B cell (primary cell): Measurements from ENCODE around the gene GRAMD1C. TPM values are rescaled to one million over a fixed set of nuclear protein-coding genes. Genes with fewer than 3 reads are reported as not detected.

Source experiments
- ATAC-seq: fragments of 200-7000 bp; cut with Tn5 transposase; one replicate; pipeline ENCODE4 v1.10.0; 2021; ENCODE audit warnings: low read depth, mild to moderate bottlenecking, moderate number of reproducible peaks, moderate library complexity
- CTCF ChIA-PET: fragments of 350-600 bp; sonication (Branson Sonifier 250); formaldehyde crosslinking; loops from one replicate; lab custom pipeline; 2021; ENCODE audit warnings: antibody characterized with exemption, inconsistent platforms; lab: Charles Lee
- POLR2A ChIA-PET: fragments of 350-600 bp; sonication (Branson Sonifier 250); formaldehyde crosslinking; loops from one replicate; lab custom pipeline; 2021; ENCODE audit warnings: antibody characterized with exemption; lab: Charles Lee
- DNase-seq: peaks from one replicate; pipeline ENCODE4 v3.0.0; 2013
- H2AFZ ChIP-seq: 2 replicates; pipeline ENCODE4 v1.6.1; 2012; ENCODE audit warnings: mild to moderate bottlenecking, low read depth, low read length; ENCODE audit not compliant: insufficient read depth, poor library complexity, severe bottlenecking
- H3K27ac ChIP-seq, 2 donors: 1 replicate in 1 of 2; 2 replicates in 1 of 2; pipeline ENCODE4 v1.5.1; 2012 to 2013; ENCODE audit warnings: low read length in 2 of 2, mild to moderate bottlenecking in 2 of 2, moderate library complexity in 1 of 2
- H3K27me3 ChIP-seq, 4 experiments: fragments of 200-600 bp in 1 of 4; sonication (generic) in 1 of 4; replicated peaks in 1 of 4; 1 replicate in 2 of 4; 2 replicates in 2 of 4; pipeline versions ENCODE4 v1.6.1 to v1.7.0; 2013 to 2016; ENCODE audit warnings: low read length in 3 of 4, mild to moderate bottlenecking in 2 of 4, mixed read lengths in 1 of 4, moderate library complexity in 1 of 4; ENCODE audit not compliant: insufficient read depth in 4 of 4, control insufficient read depth in 3 of 4; ENCODE audit errors: control extremely low read depth in 1 of 4
- H3K36me3 ChIP-seq, 2 experiments: replicated peaks in 1 of 2; 1 replicate in 1 of 2; 2 replicates in 1 of 2; pipeline versions ENCODE4 v1.6.1 to v1.7.1; 2013; ENCODE audit warnings: low read length in 1 of 2; ENCODE audit not compliant: insufficient read depth in 2 of 2, control insufficient read depth in 1 of 2; ENCODE audit errors: control extremely low read depth in 1 of 2, extremely low read depth in 1 of 2
- H3K4me1 ChIP-seq, 2 donors: fragments of 200-600 bp in 1 of 2; sonication (generic) in 1 of 2; 1 replicate in 1 of 2; 2 replicates in 1 of 2; pipeline versions ENCODE4 v1.5.1 to v1.6.1; 2013 to 2017; ENCODE audit warnings: low read length in 2 of 2; ENCODE audit not compliant: control insufficient read depth in 2 of 2, insufficient read depth in 2 of 2
- H3K4me2 ChIP-seq: replicated peaks from 2 replicates; pipeline ENCODE3; 2012; ENCODE audit warnings: mild to moderate bottlenecking, low read depth, low read length; ENCODE audit not compliant: poor library complexity, severe bottlenecking
- H3K4me3 ChIP-seq, 5 experiments: fragments of 200-600 bp in 1 of 5; sonication (generic) in 1 of 5; 1 replicate in 3 of 5; 2 replicates in 2 of 5; pipeline versions ENCODE4 v1.5.1 to v1.7.0; 2011 to 2016; ENCODE audit warnings: low read length in 4 of 5, mild to moderate bottlenecking in 4 of 5, low read depth in 2 of 5, control low read depth in 1 of 5, moderate library complexity in 1 of 5; ENCODE audit not compliant: insufficient read depth in 1 of 5; ENCODE audit errors: control extremely low read depth in 1 of 5, extremely low read depth in 1 of 5
- H3K79me2 ChIP-seq: fragments of 200-600 bp; sonication (generic); one replicate; pipeline ENCODE4 v1.6.0; 2016; ENCODE audit warnings: low read length; ENCODE audit not compliant: control insufficient read depth, insufficient read depth
- H3K9ac ChIP-seq: fragments of 200-600 bp; sonication (generic); 2 replicates; pipeline ENCODE4 v1.6.1; 2017; ENCODE audit warnings: mild to moderate bottlenecking, low read length, moderate library complexity
- H3K9me3 ChIP-seq, 3 donors: one replicate each; pipeline versions ENCODE4 v1.6.1 to v1.7.1; 2013; ENCODE audit warnings: low read length in 2 of 3; ENCODE audit not compliant: control insufficient read depth in 2 of 3, insufficient read depth in 1 of 3; ENCODE audit errors: control extremely low read depth in 1 of 3
- H4K20me1 ChIP-seq: 2 replicates; pipeline ENCODE4 v1.6.0; 2012; ENCODE audit warnings: mild to moderate bottlenecking, low read length; ENCODE audit not compliant: insufficient read depth, control insufficient read depth, poor library complexity, severe bottlenecking
- H3K27ac Mint-ChIP-seq: one replicate; pipeline ENCODE4 v1.8.0; 2021; ENCODE audit warnings: mixed read lengths
- H3K27me3 Mint-ChIP-seq: one replicate; pipeline ENCODE4 v1.8.0; 2021; ENCODE audit warnings: mixed read lengths
- H3K4me1 Mint-ChIP-seq: one replicate; pipeline ENCODE4 v1.8.0; 2021; ENCODE audit warnings: mixed read lengths
- H3K4me3 Mint-ChIP-seq: one replicate; pipeline ENCODE4 v1.8.0; 2021; ENCODE audit warnings: mixed read lengths
- H3K9me3 Mint-ChIP-seq: one replicate; pipeline ENCODE4 v1.8.0; 2022; ENCODE audit warnings: mixed read lengths; ENCODE audit not compliant: insufficient read depth
- CTCF ChIP-seq: fragments of 200-600 bp; IDR thresholded peaks from one replicate; pipeline ENCODE4 v1.8.0; 2022; ENCODE audit warnings: antibody characterized with exemption, mild to moderate bottlenecking
- EZH2 ChIP-seq: IDR thresholded peaks from 2 replicates; pipeline ENCODE4 v1.6.1; 2012; ENCODE audit warnings: borderline replicate concordance, low read depth, mild to moderate bottlenecking, moderate library complexity, low read length; ENCODE audit not compliant: insufficient read depth, poor library complexity, severe bottlenecking
- WGBS: methylation state at CpG from one replicate; pipeline ENCODE4 v1.1.5; 2013; ENCODE audit warnings: missing lambda C conversion rate; ENCODE audit not compliant: insufficient coverage; 5-methylcytosine and 5-hydroxymethylcytosine counted together
- intact Hi-C: fragments of 100-400 bp; cut with micrococcal nuclease; formaldehyde crosslinking; loops from one replicate; pipeline ENCODE4 v1.10.0; 2022
- polyA plus RNA-seq: library from polyadenylated mRNA; depleted of rRNA; stranded (reverse); fragments of >200 nt; gene quantifications from 2 replicates; pipeline ENCODE4 v1.2.3, GENCODE V29; 2012
- total RNA-seq, 2 donors: library from RNA; stranded (reverse); fragments of 120-200 nt in 1 of 2; gene quantifications; 1 replicate in 1 of 2; 2 replicates in 1 of 2; pipeline versions ENCODE4 v1.2.3 to v1.2.4, GENCODE V29; 2013 to 2022

Gene GRAMD1C
- total and polyA plus RNA-seq, 2 donors (not counting 1 experiment from before 2014, with no cell fraction given), result 8.5 to 47.1 TPM

- H3K4me2 ChIP-seq, result no peak overlapping the region
- no peaks in the 10 kb centered on the region for H3K27me3 ChIP-seq
- H3K4me3 Mint-ChIP-seq, result no peak overlapping the region
- no peak for TF ChIP-seq EZH2
- no peak for TF ChIP-seq CTCF
- no peaks in the 10 kb centered on the region for H3K9me3 Mint-ChIP-seq
- no peaks in the 10 kb centered on the region for H4K20me1 ChIP-seq
- ChIA-PET CTCF (interaction anchor here (1.1 to 1.6 kb wide), 3 partner anchors 18 to 159 kb away, joined by 3 to 4 read pairs (median 3); no protein-coding TSS in a partner anchor), POLR2A (no interaction called here)
- ATAC-seq (no peak), DNase-seq (no peak)
- no peaks in the 10 kb centered on the region for H3K4me1 ChIP-seq
- no peaks in the 10 kb centered on the region for H3K27me3 Mint-ChIP-seq
- H2AFZ ChIP-seq, result no peak overlapping the region
- H3K79me2 ChIP-seq, result no peaks in the 10 kb centered on the region
- H3K27ac Mint-ChIP-seq, result no peak overlapping the region
- H3K4me3 ChIP-seq, result no peak overlapping the region
- no peak overlapping the region for H3K9ac ChIP-seq
- intact Hi-C loops, result no loop called here
- no peaks in the 10 kb centered on the region for H3K9me3 ChIP-seq
- 95% methylated on average over 4 of the region's 4 CpGs for WGBS
- H3K36me3 ChIP-seq, result no peaks in the 10 kb centered on the region
- no peak overlapping the region for H3K27ac ChIP-seq
- H3K4me1 Mint-ChIP-seq, result peaks cover 6% of the 10 kb centered on the region
Measured at GRCh38 chr3:113894927-113895326, 56.3 kb downstream of the GRAMD1C start.

GRCh38 chr3:113895964-113896363 lies 57.4 kb downstream of the GRAMD1C start:
- no peaks in the 10 kb centered on the region for H3K36me3 ChIP-seq
- H3K27ac ChIP-seq, result no peak overlapping the region
- no peak overlapping the region for H3K4me3 ChIP-seq
- Mint-ChIP-seq H3K9me3 (no peaks in the 10 kb centered on the region), H3K27me3 (no peaks in the 10 kb centered on the region), H3K27ac (no peak overlapping the region), H3K4me3 (no peak overlapping the region), H3K4me1 (peaks cover 6% of the 10 kb centered on the region)
- TF ChIP-seq CTCF (no peak), EZH2 (no peak)
- H3K79me2 ChIP-seq, result no peaks in the 10 kb centered on the region
- H2AFZ ChIP-seq, result no peak overlapping the region
- intact Hi-C loops, result no loop called here
- H4K20me1 ChIP-seq, result no peaks in the 10 kb centered on the region
- 100% methylated on average over 3 of the region's 3 CpGs for WGBS
- ChIA-PET CTCF (interaction anchor here (1.1 kb wide), 1 partner anchor 17 kb away, joined by 4 read pairs; no protein-coding TSS in a partner anchor), POLR2A (no interaction called here)
- H3K4me2 ChIP-seq, result no peak overlapping the region
- no peaks in the 10 kb centered on the region for H3K4me1 ChIP-seq
- H3K9ac ChIP-seq, result no peak overlapping the region
- ATAC-seq, result no peak
- DNase-seq, result no peak
- H3K9me3 ChIP-seq, result no peaks in the 10 kb centered on the region
- no peaks in the 10 kb centered on the region for H3K27me3 ChIP-seq
